Measurements from ENCODE around the gene SPIRE2. TPM values are rescaled to one million over a fixed set of nuclear protein-coding genes. Genes with fewer than 3 reads are reported as not detected.

Gene SPIRE2
- total and polyA plus RNA-seq, 2 of the 13 experiments (the other 11 are each of a cell fraction or from before 2014, with no cell fraction given), result 13.3 to 37.5 TPM

GRCh38 chr16:89842471-89843408, 14.5 kb downstream of the SPIRE2 start (continued):
- TF ChIP-seq, protein P1, sequence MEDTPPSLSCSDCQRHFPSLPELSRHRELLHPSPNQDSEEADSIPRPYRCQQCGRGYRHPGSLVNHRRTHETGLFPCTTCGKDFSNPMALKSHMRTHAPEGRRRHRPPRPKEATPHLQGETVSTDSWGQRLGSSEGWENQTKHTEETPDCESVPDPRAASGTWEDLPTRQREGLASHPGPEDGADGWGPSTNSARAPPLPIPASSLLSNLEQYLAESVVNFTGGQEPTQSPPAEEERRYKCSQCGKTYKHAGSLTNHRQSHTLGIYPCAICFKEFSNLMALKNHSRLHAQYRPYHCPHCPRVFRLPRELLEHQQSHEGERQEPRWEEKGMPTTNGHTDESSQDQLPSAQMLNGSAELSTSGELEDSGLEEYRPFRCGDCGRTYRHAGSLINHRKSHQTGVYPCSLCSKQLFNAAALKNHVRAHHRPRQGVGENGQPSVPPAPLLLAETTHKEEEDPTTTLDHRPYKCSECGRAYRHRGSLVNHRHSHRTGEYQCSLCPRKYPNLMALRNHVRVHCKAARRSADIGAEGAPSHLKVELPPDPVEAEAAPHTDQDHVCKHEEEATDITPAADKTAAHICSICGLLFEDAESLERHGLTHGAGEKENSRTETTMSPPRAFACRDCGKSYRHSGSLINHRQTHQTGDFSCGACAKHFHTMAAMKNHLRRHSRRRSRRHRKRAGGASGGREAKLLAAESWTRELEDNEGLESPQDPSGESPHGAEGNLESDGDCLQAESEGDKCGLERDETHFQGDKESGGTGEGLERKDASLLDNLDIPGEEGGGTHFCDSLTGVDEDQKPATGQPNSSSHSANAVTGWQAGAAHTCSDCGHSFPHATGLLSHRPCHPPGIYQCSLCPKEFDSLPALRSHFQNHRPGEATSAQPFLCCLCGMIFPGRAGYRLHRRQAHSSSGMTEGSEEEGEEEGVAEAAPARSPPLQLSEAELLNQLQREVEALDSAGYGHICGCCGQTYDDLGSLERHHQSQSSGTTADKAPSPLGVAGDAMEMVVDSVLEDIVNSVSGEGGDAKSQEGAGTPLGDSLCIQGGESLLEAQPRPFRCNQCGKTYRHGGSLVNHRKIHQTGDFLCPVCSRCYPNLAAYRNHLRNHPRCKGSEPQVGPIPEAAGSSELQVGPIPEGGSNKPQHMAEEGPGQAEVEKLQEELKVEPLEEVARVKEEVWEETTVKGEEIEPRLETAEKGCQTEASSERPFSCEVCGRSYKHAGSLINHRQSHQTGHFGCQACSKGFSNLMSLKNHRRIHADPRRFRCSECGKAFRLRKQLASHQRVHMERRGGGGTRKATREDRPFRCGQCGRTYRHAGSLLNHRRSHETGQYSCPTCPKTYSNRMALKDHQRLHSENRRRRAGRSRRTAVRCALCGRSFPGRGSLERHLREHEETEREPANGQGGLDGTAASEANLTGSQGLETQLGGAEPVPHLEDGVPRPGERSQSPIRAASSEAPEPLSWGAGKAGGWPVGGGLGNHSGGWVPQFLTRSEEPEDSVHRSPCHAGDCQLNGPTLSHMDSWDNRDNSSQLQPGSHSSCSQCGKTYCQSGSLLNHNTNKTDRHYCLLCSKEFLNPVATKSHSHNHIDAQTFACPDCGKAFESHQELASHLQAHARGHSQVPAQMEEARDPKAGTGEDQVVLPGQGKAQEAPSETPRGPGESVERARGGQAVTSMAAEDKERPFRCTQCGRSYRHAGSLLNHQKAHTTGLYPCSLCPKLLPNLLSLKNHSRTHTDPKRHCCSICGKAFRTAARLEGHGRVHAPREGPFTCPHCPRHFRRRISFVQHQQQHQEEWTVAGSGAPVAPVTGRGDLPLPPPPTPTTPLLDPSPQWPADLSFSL (CRISPR knock-in tag; IDR thresholded peaks at IDR 0.05), result no peak
- TF ChIP-seq CREB3 (CRISPR knock-in tag; IDR thresholded peaks at IDR 0.05) (no peak), ZNF432 (CRISPR knock-in tag; IDR thresholded peaks at IDR 0.05; ENCODE audit: borderline replicate concordance) (no peak), MLX (CRISPR knock-in tag; IDR thresholded peaks at IDR 0.05) (no peak), ZFP1 (CRISPR knock-in tag; IDR thresholded peaks at IDR 0.05) (no peak), MATR3 (CRISPR knock-in tag; IDR thresholded peaks at IDR 0.05) (no peak), ZSCAN31 (CRISPR knock-in tag; IDR thresholded peaks at IDR 0.05; ENCODE audit: low read depth) (0 out of 2 replicates have a peak, but pooled peaks have one; percentile 32), ZNF629 (CRISPR knock-in tag; conservative IDR thresholded peaks at IDR 0.05) (peak; percentile 92), ZNF142 (CRISPR knock-in tag; IDR thresholded peaks at IDR 0.05) (peak; percentile 66; the same call in 1 of the 2 replicates), BORCS8-MEF2B (CRISPR knock-in tag; IDR thresholded peaks at IDR 0.05) (no peak; the same call in 1 of the 2 replicates)
- TF ChIP-seq, protein P2, sequence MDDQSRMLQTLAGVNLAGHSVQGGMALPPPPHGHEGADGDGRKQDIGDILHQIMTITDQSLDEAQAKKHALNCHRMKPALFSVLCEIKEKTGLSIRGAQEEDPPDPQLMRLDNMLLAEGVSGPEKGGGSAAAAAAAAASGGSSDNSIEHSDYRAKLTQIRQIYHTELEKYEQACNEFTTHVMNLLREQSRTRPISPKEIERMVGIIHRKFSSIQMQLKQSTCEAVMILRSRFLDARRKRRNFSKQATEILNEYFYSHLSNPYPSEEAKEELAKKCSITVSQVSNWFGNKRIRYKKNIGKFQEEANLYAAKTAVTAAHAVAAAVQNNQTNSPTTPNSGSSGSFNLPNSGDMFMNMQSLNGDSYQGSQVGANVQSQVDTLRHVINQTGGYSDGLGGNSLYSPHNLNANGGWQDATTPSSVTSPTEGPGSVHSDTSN (CRISPR knock-in tag; IDR thresholded peaks at IDR 0.05; ENCODE audit: borderline replicate concordance), result no peak

All from HepG2 (cell line).